ENCODE data around the gene MATK.

Gene MATK

GRCh38 chr19:3805859-3806258, 19.7 kb upstream of the MATK start:
- Histone ChIP-seq H3K27me3 (replicated peaks; ENCODE audit: control insufficient read depth, insufficient read depth, low read length) (no peaks in the 10 kb centered on the region), H3K36me3 (ENCODE audit: control insufficient read depth, insufficient read depth, low read length) (no peaks in the 10 kb centered on the region), H3K4me3 (replicated peaks; ENCODE audit: low read depth, low read length) (no peak overlapping the region)
- no peak for TF ChIP-seq CTCF (IDR thresholded peaks at IDR 0.05; ENCODE audit: insufficient read depth, low read length, poor library complexity, severe bottlenecking)
- no peak for DNase-seq (ENCODE audit: extremely low read depth, insufficient read length)

- DNase-seq (ENCODE audit: extremely low read depth, insufficient read length) = no peak
- TF ChIP-seq CTCF (IDR thresholded peaks at IDR 0.05; ENCODE audit: insufficient read depth, low read length, poor library complexity, severe bottlenecking) = no peak
- no peak overlapping the region for H3K4me3 ChIP-seq (replicated peaks; ENCODE audit: low read depth, low read length)
- H3K36me3 ChIP-seq (ENCODE audit: control insufficient read depth, insufficient read depth, low read length) = no peaks in the 10 kb centered on the region
- H3K27me3 ChIP-seq (replicated peaks; ENCODE audit: control insufficient read depth, insufficient read depth, low read length) = no peaks in the 10 kb centered on the region
These were observed 18.2 kb upstream of the MATK start for GRCh38 chr19:3804429-3804828.

GRCh38 chr19:3803986-3804385, 17.8 kb upstream of the MATK start:
- no peak for TF ChIP-seq CTCF (IDR thresholded peaks at IDR 0.05; ENCODE audit: insufficient read depth, low read length, poor library complexity, severe bottlenecking)
- no peaks in the 10 kb centered on the region for H3K36me3 ChIP-seq (ENCODE audit: control insufficient read depth, insufficient read depth, low read length)
- no peaks in the 10 kb centered on the region for H3K27me3 ChIP-seq (replicated peaks; ENCODE audit: control insufficient read depth, insufficient read depth, low read length)
- H3K4me3 ChIP-seq (replicated peaks; ENCODE audit: low read depth, low read length) = no peak overlapping the region
- no peak for DNase-seq (ENCODE audit: extremely low read depth, insufficient read length)

GRCh38 chr19:3803114-3803888, 17.1 kb upstream of the MATK start:
- no peak for TF ChIP-seq CTCF (IDR thresholded peaks at IDR 0.05; ENCODE audit: insufficient read depth, low read length, poor library complexity, severe bottlenecking)
- DNase-seq (ENCODE audit: extremely low read depth, insufficient read length) = no peak
- no peaks in the 10 kb centered on the region for H3K27me3 ChIP-seq (replicated peaks; ENCODE audit: control insufficient read depth, insufficient read depth, low read length)
- H3K4me3 ChIP-seq (replicated peaks; ENCODE audit: low read depth, low read length) = no peak overlapping the region
- no peaks in the 10 kb centered on the region for H3K36me3 ChIP-seq (ENCODE audit: control insufficient read depth, insufficient read depth, low read length)

- no peak for DNase-seq (ENCODE audit: extremely low read depth, insufficient read length)
- Histone ChIP-seq H3K27me3 (replicated peaks; ENCODE audit: control insufficient read depth, insufficient read depth, low read length) (no peaks in the 10 kb centered on the region), H3K4me3 (replicated peaks; ENCODE audit: low read depth, low read length) (no peak overlapping the region), H3K36me3 (ENCODE audit: control insufficient read depth, insufficient read depth, low read length) (no peaks in the 10 kb centered on the region)
- TF ChIP-seq CTCF (IDR thresholded peaks at IDR 0.05; ENCODE audit: insufficient read depth, low read length, poor library complexity, severe bottlenecking) = no peak
These were observed 15.4 kb upstream of the MATK start for GRCh38 chr19:3801412-3802096.

Measured in GM06990 (cell line).